HG02798 (cell line): ENCODE measurements around the gene GALNT2.

ENCODE experiments used
- ATAC-seq: cut with Tn5 transposase; IDR thresholded peaks from one replicate; pipeline ENCODE4 v1.9.1; 2021; ENCODE audit warnings: mild to moderate bottlenecking; ENCODE audit not compliant: unreplicated experiment, poor library complexity

Gene GALNT2

DNA sequence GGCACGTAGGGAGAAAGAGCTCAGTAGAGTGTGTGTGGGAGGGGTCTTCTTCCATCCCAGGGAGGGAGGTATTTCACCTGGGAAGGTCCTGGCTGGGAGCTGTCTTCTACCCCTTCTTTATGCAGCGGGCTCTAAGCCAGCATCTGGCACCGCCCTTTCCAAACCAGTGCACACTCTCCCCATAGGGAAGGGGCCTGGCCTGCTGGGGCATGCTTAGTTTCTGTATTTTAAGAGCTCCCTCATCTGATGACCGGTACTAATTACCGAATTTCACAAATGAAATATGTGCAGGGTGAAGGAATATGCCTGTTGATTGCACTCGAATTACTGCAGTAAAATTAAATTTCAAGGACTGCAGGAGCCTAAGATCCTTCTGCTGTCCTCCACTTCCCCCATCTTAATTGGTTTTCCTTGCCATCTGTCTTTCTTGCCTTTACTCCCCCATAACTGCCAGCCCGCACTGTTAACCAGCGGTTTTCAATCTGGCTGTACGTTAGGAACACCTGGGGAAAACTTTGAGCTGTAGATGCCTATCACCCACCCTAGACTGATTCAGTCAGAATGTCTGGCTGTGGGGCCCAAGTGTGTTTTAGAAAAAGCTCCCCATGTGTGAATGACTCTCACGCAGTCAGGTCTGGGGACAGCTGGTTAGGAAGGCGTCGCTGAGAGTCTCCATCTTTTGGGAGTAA is 20.1 kb downstream of the GALNT2 start:
- no peak for ATAC-seq

DNA sequence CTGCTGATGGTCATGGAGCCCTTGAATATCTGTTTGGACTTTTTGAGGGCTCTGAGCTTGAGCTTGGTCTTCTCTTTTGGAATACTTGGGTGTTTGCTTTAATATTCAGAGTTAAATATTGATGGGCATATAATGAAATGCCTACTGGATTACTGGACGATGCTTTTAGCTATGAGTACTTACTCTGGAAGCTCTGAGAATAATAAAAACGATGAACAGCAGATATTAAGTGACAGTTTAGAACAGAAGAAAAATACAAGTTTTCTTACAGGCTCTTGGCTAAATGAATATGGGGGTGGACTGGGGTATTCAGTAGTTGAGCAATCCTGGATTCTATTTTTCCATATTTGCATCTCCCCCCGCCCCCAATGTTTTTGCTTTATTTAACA is 20.7 kb downstream of the GALNT2 start:
- no peak for ATAC-seq

DNA sequence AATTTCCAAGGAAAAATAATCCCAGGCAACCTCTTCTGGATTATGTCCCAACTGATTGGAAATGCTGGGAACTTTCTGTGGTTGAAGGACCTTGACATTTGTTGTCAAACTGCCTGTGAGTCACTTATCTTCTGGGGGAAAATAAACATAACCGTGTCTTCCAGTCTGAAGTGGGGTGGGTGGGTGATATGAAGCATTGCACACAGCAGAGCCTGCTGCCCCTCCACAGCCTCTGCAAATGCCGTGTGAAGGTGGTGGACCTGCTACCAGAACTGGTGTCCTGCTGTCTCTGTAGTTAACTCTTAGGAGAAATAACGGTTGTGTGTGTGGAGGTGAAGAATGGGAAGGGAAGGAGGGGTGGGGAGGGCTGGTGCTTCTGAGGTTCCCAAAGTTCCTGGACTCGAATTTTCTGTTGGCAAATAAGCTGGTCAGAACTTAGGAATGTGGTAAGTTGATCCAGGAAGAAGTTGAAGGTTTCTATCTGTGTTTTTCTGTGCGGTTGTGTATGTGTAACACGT is 23.2 kb downstream of the GALNT2 start:
- ATAC-seq, result no peak

- no peak for ATAC-seq
Observed at GRCh38 chr1:230091473-230092231, 24.6 kb downstream of the GALNT2 start.

- no peak for ATAC-seq
Observed at GRCh38 chr1:230094746-230095145, 27.7 kb downstream of the GALNT2 start.

DNA sequence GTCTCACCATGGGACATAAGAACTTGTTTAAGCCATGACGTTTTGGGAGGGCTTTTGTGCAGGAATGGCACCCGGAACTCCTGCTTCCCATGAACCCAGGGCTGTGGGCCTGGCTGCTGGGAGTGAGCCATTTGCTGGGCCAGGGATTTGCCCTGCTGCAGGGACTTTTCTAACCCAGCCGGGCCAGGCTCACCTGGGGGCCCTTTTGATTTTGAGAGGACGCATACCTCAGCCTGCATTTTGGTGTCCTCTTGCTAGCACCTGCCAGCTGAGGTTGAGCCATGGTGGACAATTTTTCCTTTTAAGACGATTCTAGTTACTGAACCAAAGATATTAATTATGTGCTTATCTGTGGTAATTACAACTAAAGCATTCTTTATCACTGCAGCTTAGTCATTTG is 28.9 kb downstream of the GALNT2 start:
- no peak for ATAC-seq

- no peak for ATAC-seq
Observed at GRCh38 chr1:230097370-230097769, 30.3 kb downstream of the GALNT2 start.

- no peak for ATAC-seq
Observed at GRCh38 chr1:230098723-230099122, 31.7 kb downstream of the GALNT2 start.

DNA sequence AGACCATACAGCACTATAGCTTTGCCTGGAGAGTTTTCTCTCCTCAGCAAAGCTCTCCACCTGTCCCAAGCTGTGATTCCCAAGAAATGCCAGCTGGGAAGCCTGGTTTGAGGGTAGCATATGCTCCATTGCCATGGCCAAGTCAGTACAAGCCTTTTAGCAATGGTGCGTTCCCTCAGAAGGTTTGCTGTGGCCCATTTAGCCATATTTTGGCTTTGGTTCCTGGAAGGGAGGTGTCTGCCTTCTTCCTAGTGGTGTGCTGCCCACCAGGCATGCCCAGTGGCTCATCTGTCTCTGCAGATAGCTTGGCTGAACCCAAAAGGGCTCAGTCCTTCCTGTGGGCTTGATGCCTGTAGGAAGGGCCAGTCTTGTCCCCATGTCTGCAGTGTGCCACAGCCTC is 32.4 kb downstream of the GALNT2 start:
- ATAC-seq, result no peak

- no peak for ATAC-seq
Observed at GRCh38 chr1:230100932-230101331, 33.9 kb downstream of the GALNT2 start.

- no peak for ATAC-seq
Observed at GRCh38 chr1:230101556-230101955, 34.5 kb downstream of the GALNT2 start.

GRCh38 chr1:230102046-230102445 is 35.0 kb downstream of the GALNT2 start:
- no peak for ATAC-seq

GRCh38 chr1:230102472-230102871 is 35.4 kb downstream of the GALNT2 start:
- no peak for ATAC-seq

DNA sequence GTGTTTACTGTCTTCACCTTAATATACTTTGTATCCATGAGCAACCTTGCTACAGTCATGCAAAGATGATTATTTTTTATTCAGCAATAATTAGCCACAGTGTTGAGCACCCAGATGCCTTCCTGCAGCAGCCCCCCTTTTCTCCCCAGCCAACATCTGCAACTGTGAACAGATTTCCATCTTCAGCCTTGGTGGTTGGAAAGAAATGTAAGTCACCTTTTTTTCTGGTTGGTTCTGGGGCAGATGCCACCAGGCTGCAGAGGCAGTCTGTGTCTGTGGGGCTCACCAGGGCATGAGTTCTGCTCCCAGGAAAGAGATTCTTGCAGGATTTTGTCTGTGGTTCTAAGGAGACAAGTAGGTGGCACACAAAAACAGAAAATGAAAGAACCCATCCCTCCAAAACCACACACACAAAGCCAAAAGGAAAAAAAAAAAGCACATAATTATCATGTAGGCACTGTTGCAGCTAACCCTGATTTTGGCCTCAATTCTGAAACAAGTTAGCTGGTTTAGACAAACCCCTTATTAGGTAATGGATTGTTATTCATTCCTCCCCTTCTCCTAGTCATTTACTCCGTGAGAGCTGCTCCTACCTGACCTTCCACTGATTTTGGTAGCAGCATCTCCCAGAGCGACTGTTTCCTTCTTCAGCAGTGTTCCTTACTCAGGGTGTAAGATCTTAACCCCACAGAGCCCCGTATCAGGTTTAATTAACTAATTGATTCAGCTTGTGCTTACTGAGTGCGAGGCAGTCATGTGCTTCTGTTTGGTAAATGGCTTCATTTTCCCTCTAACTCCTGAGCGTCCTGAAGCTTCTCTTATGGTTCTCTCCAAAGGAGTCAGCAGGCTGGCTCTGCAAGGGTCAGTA is 36.5 kb downstream of the GALNT2 start:
- no peak for ATAC-seq

DNA sequence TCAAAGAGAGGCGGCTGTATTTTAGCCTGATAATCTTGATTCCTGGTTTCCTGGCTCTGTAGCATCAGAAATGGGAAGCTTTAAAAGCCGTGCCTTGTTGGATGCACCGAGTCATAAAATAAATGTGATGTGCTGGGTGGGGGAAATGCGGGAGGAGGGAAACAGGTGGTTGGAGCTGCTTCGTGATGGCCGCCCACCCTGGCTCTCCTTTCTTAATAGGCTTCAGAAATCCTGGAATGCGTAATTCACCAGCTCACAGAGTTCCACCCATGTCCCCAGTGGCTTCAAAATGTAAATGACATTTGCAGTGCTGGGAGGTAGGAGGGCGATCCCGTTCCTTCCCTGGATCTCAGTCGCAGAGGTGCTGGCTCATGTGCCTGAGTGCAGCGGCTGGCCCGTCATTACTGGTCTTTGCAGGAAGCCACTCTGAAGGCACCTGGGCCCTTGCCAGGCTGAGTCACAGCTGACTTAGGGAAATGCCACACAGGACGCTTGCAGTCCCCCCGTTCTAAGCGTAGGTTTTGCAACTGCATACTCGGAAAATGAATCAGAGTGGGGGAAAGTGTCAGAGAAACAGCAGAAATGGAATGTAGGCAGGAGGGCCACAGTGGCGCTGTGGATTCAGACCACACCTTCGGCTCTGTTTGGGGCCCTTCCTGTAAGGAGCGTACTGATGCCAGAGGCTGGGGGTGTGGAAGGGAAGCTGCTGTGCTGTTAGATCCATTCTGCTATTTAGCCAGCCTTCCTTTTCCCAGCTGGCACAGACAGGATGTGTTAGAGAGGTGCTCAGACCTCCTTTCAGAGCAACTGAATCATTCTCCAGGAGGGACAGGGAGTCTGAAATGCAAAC is 37.6 kb downstream of the GALNT2 start:
- peak; percentile 67 for ATAC-seq

DNA sequence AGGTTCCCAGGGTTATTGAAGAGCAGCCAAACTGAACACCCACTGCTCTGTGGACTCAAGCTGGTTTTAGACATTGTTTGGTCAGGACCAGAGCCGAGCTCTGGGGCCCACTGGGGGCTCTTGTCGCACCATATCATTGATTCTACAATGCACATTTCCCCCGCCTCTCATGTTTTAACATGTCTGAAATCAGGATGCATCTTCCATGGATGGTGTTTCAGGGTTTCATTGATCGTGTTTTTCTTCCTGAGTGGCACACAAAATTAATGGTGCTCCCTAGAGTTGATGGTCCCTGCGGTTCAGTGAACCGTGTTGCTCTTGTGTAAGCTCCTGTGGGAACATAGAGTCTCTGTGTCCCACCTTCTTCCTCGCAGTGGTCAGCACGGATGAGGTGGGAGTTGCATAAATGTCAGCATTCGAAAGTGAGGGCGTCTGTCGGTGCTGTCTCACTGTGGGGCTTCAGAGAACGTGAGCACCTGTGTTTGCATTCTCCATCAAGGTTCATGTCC is 38.3 kb downstream of the GALNT2 start:
- ATAC-seq, result no peak

GRCh38 chr1:230105754-230106625 is 39.0 kb downstream of the GALNT2 start:
- peak; percentile 17 for ATAC-seq

DNA sequence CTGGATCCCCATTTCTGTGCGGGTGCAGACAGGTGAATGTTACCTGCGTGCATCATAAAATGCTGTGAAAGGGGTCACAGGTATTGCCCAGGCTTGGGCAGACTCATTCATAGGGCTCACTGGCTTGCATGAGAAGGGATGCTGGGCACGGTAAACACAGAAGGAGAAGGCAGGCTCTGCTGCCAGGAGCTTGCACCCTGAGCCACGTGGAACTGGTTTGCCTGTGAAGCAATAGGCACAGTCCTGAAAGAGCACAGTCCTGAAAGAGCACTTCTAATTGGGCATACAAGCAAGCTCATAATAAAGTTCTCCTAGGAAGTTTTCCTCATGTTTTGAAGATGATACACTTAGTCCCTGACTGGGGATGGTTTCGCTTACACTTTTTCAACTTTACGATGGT is 40.9 kb downstream of the GALNT2 start:
- ATAC-seq, result no peak

DNA sequence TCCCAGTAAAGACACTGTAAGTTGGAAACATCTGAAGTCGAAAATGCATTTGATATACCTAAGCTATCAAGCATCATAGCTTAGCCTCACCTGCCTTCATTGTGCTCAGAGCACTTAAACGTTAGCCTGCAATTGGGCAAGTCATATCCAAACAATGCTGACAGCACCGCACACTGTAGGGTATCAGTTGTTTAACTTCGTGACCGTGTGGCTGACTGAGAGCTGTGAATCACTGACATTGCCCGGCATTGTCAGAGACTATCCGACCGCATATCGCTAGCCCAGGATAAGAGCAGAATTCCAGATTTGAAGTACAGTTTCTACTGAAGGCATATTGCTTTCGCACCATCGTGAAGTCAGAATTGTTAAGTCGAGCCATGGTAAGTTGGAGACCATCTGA is 41.5 kb downstream of the GALNT2 start:
- ATAC-seq, result no peak
